HepG2 (cell line): ENCODE results near the gene TMEM223. TPM values are rescaled to one million over a fixed set of nuclear protein-coding genes. Genes with fewer than 3 reads are reported as not detected.

Experiments used
- FOSL1 ChIP-seq: sonication (generic); formaldehyde crosslinking; IDR thresholded peaks from 2 replicates; pipeline ENCODE4 v1.9.0; 2021; ENCODE audit warnings: missing genetic modification reagents, borderline replicate concordance
- HINFP ChIP-seq: sonication (generic); formaldehyde crosslinking; IDR thresholded peaks from 2 replicates; pipeline ENCODE4 v1.4.0; 2020; ENCODE audit warnings: low read depth, mild to moderate bottlenecking, missing genetic modification reagents
- JUNB ChIP-seq: sonication (generic); formaldehyde crosslinking; IDR thresholded peaks from 2 replicates; pipeline ENCODE4 v1.8.0; 2022; ENCODE audit warnings: missing genetic modification reagents, mild to moderate bottlenecking, borderline replicate concordance
- MATR3 ChIP-seq: sonication (generic); formaldehyde crosslinking; IDR thresholded peaks from 2 replicates; pipeline ENCODE4 v1.4.0; 2020; ENCODE audit warnings: missing genetic modification reagents
- NBN ChIP-seq: fragments of 450-650 bp; conservative IDR thresholded peaks from 2 replicates; pipeline ENCODE4 v1.6.1; 2017
- NFKB2 ChIP-seq: sonication (generic); formaldehyde crosslinking; IDR thresholded peaks from 2 replicates; pipeline ENCODE4 v1.4.0; 2020; ENCODE audit warnings: missing genetic modification reagents, borderline replicate concordance
- NR3C1 ChIP-seq: sonication (generic); formaldehyde crosslinking; IDR thresholded peaks from 2 replicates; pipeline ENCODE4 v1.4.0; 2020; ENCODE audit warnings: missing genetic modification reagents
- SETDB1 ChIP-seq: sonication (generic); formaldehyde crosslinking; IDR thresholded peaks from 2 replicates; pipeline ENCODE4 v1.5.1; 2020; ENCODE audit warnings: missing genetic modification reagents, mild to moderate bottlenecking, borderline replicate concordance
- TRAFD1 ChIP-seq: sonication (generic); formaldehyde crosslinking; IDR thresholded peaks from 2 replicates; pipeline ENCODE4 v1.5.1; 2020; ENCODE audit warnings: missing genetic modification reagents, mild to moderate bottlenecking, borderline replicate concordance
- ZFP36L1 ChIP-seq: sonication (generic); formaldehyde crosslinking; IDR thresholded peaks from 2 replicates; pipeline ENCODE4 v1.8.0; 2022; ENCODE audit warnings: mild to moderate bottlenecking, missing genetic modification reagents, moderate library complexity
- ZNF10 ChIP-seq: sonication (generic); formaldehyde crosslinking; IDR thresholded peaks from 2 replicates; pipeline ENCODE4 v1.4.0; 2020; ENCODE audit warnings: mild to moderate bottlenecking, low read depth, missing genetic modification reagents, borderline replicate concordance
- ZNF138 ChIP-seq: sonication (generic); formaldehyde crosslinking; IDR thresholded peaks from 2 replicates; pipeline ENCODE4 v1.5.0; 2020; ENCODE audit warnings: mild to moderate bottlenecking, low read depth, missing genetic modification reagents
- ZNF280B ChIP-seq: sonication (generic); formaldehyde crosslinking; IDR thresholded peaks from 2 replicates; pipeline ENCODE4 v1.5.0; 2020; ENCODE audit warnings: missing genetic modification reagents, mild to moderate bottlenecking, borderline replicate concordance
- ZNF335 ChIP-seq: sonication (generic); formaldehyde crosslinking; IDR thresholded peaks from 2 replicates; pipeline ENCODE4 v1.4.0; 2020; ENCODE audit warnings: missing genetic modification reagents
- ZNF343 ChIP-seq: sonication (generic); formaldehyde crosslinking; IDR thresholded peaks from 2 replicates; pipeline ENCODE4 v1.4.0; 2020; ENCODE audit warnings: mild to moderate bottlenecking, missing genetic modification reagents
- ZNF414 ChIP-seq: sonication (generic); formaldehyde crosslinking; IDR thresholded peaks from 2 replicates; pipeline ENCODE4 v1.5.0; 2020; ENCODE audit warnings: missing genetic modification reagents
- ZNF44 ChIP-seq: sonication (generic); formaldehyde crosslinking; IDR thresholded peaks from 2 replicates; pipeline ENCODE4 v1.5.1; 2020; ENCODE audit warnings: mild to moderate bottlenecking, missing genetic modification reagents
- ZNF503 ChIP-seq: sonication (generic); formaldehyde crosslinking; IDR thresholded peaks from 2 replicates; pipeline ENCODE4 v1.4.0; 2020; ENCODE audit warnings: missing genetic modification reagents
- ZNF543 ChIP-seq: sonication (generic); formaldehyde crosslinking; IDR thresholded peaks from 2 replicates; pipeline ENCODE4 v1.4.0; 2020; ENCODE audit warnings: mild to moderate bottlenecking, missing genetic modification reagents
- ZNF558 ChIP-seq: sonication (generic); formaldehyde crosslinking; IDR thresholded peaks from 2 replicates; pipeline ENCODE4 v1.9.0; 2022; ENCODE audit warnings: mild to moderate bottlenecking, missing genetic modification reagents, borderline replicate concordance
- ZNF614 ChIP-seq: IDR thresholded peaks from 2 replicates; pipeline ENCODE4 v1.6.1; 2018; ENCODE audit warnings: missing biosample characterization, missing genetic modification reagents, inconsistent platforms, borderline replicate concordance
- ZNF713 ChIP-seq: sonication (generic); formaldehyde crosslinking; IDR thresholded peaks from 2 replicates; pipeline ENCODE4 v1.4.0; 2020; ENCODE audit warnings: mild to moderate bottlenecking, missing genetic modification reagents
- polyA plus RNA-seq, 8 experiments: library from polyadenylated mRNA; depleted of rRNA in 3 of 8; stranded (reverse) in 7 of 8; unstranded in 1 of 8; fragments of >200 nt; fragmentation: Illumina TruSeq in 4 of 8; extraction: Trizol in 4 of 8; gene quantifications; 2 replicates each; pipeline versions ENCODE4 v1.2.1 to v1.2.3, GENCODE V29; 2011 to 2016; ENCODE audit warnings: low read depth in 4 of 8, missing spikeins in 1 of 8, mixed read lengths in 1 of 8; ENCODE audit not compliant: insufficient read depth in 1 of 8
- total RNA-seq, 5 experiments: library from RNA; depleted of rRNA; stranded (reverse); fragments of >200 nt; fragmentation: Illumina TruSeq; extraction: Trizol; gene quantifications; 2 replicates each; pipeline ENCODE4 v1.2.3, GENCODE V29; 2016; ENCODE audit warnings: low read depth in 1 of 5

The TMEM223 gene
- total and polyA plus RNA-seq, 2 of the 13 experiments (the other 11 are each of a cell fraction or from before 2014, with no cell fraction given): 19.5 to 24.9 TPM

- TF ChIP-seq TRAFD1 (CRISPR knock-in tag) (no peak), JUNB (CRISPR knock-in tag) (no peak), HINFP (CRISPR knock-in tag) (peak; percentile 93; the same call in 1 of the 2 replicates), ZNF335 (CRISPR knock-in tag) (peak; percentile 76; the same call in 1 of the 2 replicates), ZNF44 (CRISPR knock-in tag) (no peak), ZNF503 (CRISPR knock-in tag) (peak; percentile 45; the same call in 1 of the 2 replicates), MATR3 (CRISPR knock-in tag) (no peak), ZNF713 (CRISPR knock-in tag) (0 out of 2 replicates have a peak, but pooled peaks have one; percentile 38), ZNF558 (CRISPR knock-in tag) (no peak; the same call in 1 of the 2 replicates), ZNF614 (CRISPR knock-in tag) (peak; percentile 91), FOSL1 (CRISPR knock-in tag) (no peak), ZNF10 (no peak), ZNF414 (CRISPR knock-in tag) (no peak), NR3C1 (CRISPR knock-in tag) (no peak), ZNF280B (peak; percentile 93), SETDB1 (CRISPR knock-in tag) (no peak), ZFP36L1 (CRISPR knock-in tag) (peak; percentile 82; the same call in 1 of the 2 replicates), NFKB2 (peak; percentile 94; the same call in 1 of the 2 replicates), NBN (no peak), ZNF343 (0 out of 2 replicates have a peak, but pooled peaks have one; percentile 57), ZNF138 (0 out of 2 replicates have a peak, but pooled peaks have one; percentile 26), ZNF543 (CRISPR knock-in tag) (peak; percentile 84; the same call in 1 of the 2 replicates)
These were observed 13.5 kb upstream of the TMEM223 start, which contains the start of gene NXF1 (continued) for GRCh38 chr11:62805076-62805892.
